NCI-H2107 (cell line): Measurements from ENCODE around the gene TCTN2.

ENCODE experiments used
- DNase-seq: peaks from one replicate; lab custom pipeline; 2025; lab: John Stamatoyannopoulos, UW

TCTN2 gene

DNA sequence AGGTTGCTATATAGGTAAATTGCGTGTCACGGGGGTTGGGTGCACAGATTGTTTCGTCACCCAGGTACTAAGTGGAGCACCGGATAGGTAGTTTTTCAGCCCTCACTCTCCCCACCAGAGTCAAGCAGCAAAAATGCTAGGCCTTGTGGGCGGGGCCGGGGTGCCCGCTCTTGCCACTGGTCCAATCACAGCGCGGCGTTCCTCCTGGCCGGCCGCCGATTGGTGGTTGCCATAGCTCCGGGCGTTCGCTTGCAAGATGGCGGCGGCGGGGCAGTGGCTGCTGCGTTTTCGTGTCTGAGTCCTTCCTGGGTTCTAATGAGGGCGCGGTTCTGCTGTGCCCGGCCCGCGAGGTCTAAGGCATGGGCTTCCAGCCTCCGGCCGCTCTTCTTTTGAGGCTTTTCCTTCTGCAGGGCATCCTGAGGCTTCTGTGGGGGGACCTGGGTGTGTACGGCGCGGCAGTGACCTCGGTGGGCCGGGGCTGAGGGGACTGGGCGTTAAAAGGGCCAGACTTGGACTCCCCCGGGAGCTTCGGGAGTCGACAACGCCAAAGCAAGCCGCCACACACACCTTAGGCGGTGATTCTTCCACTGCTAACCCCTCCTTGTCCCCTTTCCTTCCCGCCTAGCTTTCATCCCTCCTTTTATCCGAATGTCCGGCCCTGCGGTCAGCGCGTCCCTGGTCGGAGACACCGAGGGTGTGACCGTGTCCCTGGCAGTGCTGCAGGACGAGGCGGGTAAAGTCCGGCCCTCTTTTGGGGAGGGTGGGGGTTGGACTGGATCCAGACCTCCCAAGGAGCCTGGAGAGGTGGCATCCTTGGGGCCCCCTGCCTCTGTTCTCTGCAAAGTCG lies at the start of gene TCTN2:
TCTN2 (plus strand) TSS at position 232 of the 847 bp plus-strand sequence; CDS start at position 360, 128 bp downstream.
- peak; percentile 91 for DNase-seq

DNA sequence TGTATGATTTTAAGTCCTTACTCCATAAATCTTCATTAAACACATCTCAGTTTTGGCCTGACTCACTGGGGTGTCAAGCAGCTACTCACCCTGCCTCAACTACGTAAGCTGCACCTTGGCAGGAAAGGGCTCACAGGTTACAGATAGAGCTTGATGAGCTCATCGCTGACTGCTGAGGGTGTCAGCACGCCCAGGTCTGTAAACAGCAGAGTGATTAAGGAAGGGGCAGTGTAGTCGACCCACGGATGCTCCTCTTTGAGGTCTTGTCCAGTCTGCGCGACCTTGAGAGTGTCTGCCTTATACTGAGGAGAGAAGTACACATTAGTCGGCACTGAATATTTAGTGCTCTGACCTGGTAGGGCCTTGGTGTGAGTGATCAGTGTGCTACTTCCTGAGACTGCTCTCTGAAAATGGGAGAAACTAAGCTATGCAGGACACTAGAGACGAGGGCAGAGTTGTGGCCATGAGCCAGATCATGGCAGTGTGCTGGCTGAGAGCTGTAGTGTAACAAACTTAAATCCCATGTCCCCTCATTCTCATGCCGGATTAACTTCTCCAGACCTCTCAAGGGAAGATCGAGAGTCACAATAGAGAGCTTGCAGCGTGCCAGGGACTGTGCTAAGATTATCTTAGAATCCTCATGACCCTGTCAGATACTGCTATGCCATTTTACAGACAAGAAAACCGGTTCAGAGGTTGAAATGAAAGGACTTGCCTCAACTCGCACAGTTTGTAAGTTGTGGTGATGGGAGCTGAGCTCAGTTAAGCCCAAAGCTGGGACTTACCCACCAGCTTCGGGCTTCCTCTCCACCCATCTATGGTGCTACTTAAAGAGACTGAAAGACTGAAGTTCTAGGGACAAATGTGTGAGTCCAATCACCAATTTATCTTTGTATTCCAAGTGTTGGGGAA lies 49.0 kb upstream of the TCTN2 start:
- DNase-seq: no peak

DNA sequence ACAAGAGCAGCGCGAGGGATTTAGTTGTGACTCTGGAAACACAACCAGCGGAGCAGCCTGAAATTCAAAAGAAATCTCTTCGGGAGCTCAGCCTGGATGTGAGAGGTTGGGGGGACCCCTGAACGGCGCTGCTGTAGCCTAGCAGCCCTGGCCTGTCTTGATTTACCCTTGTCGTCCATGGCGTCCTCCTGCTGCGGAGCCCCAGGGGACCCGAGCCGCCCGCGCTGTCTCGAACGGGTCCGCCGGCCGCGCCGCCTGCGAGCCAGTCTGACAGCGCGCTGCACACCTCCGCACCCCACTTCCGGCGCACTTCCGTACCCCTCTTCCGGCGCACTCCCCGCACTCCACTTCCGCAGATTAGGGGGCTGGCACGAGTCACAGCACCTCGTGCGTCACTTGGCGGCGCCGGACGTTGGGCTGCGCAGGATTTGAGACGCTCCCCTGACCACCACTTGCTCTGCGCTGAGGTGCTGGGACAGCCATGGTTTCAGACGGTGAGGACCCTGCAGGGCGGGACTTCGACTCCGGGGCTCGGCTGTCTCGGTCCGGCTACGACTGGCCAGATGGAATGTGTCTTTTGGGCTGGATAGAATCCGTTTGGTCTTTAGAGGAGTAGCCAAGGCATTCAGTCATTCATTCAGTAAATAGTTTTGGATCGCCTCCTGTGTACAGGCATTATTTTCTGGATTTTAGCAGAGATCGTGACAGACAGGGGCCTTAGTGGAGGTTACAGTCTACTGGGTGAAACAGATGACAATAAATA lies 37.4 kb upstream of the TCTN2 start, which contains the start of the genes EIF2B1 and GTF2H3:
EIF2B1 (minus strand) TSS at position 308 of the 763 bp plus-strand sequence; CDS start at position 179, 129 bp downstream.
GTF2H3 (plus strand) TSS at position 451 of the 763 bp plus-strand sequence; CDS start at position 482, 31 bp downstream.
- DNase-seq: peak; percentile 96

DNA sequence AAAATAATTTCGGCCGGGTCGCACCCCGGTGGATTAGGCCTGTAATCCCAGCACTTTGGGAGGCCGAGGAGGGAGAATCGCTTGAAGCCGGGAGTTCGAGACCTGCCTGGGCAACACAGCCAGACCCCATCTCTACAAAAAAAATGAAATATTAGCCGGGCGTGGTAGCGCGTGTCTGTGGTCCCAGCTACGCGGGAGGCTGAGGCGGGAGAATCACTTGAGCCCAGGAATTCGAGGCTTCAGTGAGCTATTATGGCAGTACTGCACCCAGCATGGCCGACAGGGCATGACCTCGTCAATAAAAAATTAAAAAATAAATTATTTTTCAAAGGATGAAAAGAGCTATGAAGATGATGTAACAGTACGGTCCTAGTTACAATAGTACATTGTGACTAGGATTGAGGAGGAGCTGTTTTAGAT lies 36.8 kb upstream of the TCTN2 start:
- DNase-seq: no peak

DNA sequence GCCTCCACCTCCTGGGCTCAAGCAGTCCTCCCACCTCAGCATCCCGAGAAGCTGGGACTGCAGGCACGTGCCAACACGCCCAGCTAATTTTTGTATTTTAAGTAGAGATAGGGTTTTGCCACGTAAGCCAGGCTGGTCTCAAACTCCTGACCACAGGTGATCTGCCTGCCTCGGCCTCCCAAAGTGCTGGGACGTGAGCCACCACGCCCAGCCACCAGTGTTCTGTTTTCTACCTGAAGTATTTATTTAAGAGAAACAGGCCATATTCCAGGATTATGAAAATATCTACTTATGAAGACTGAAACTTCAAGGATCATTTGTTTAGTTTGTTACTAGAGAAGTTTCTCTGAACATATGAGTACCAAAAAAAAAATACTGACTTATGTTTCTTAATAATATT lies 27.0 kb upstream of the TCTN2 start:
- DNase-seq: no peak

DNA sequence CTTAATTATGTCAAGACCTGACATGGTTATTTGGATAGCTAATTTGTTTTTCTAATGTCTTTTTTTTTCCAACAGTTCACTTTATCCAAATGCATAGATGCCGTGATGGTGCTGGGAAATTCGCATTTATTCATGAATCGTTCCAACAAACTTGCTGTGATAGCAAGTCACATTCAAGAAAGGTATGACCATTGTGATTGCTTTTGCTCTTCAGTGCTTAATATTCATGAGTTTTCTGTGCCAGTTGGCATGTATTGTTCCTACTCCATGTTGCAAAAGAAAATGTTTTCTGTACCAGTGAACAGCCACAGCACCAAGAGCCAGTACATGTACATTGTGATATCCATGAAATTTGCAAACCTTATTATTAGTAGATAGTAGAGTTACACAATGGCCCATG lies 25.5 kb upstream of the TCTN2 start:
- no peak for DNase-seq

DNA sequence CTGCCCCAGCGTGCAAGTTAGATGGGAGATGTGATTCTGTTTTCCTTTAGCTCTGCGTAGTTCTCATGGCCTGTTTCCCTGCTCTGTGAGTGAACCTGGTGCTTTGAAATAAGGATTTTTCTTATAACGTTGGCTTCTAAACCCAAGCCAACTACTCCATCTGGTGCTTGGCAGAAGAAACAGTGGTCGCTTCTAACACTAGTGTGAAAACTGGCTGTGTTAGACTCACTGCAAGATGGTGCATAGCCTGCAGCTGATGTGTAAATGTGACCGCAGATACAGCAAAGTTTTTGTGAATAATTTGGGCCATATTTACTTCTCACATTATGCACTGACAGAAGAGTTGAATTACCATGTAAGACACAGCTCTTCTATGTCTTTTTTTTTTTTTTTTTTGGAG lies 25.0 kb upstream of the TCTN2 start:
- no peak for DNase-seq

DNA sequence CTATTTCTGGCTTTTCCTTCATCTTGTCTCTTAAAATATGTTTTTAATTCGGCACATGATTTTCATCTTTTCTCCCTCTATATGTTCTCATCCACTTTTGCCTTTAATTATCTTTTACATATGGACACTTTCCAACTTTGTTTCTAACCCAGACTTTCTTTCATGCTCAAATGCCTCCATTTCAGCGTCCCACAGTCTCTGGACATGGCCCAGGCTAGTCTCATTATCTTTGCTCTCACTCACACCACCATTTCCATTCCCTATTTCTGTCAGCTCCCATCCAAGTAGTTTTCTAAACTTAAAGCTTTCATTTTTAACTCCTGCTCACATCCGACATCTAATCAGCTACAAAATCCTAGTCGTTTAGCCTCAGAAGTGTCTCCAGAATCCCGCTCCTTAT lies 22.5 kb upstream of the TCTN2 start:
- DNase-seq: no peak

DNA sequence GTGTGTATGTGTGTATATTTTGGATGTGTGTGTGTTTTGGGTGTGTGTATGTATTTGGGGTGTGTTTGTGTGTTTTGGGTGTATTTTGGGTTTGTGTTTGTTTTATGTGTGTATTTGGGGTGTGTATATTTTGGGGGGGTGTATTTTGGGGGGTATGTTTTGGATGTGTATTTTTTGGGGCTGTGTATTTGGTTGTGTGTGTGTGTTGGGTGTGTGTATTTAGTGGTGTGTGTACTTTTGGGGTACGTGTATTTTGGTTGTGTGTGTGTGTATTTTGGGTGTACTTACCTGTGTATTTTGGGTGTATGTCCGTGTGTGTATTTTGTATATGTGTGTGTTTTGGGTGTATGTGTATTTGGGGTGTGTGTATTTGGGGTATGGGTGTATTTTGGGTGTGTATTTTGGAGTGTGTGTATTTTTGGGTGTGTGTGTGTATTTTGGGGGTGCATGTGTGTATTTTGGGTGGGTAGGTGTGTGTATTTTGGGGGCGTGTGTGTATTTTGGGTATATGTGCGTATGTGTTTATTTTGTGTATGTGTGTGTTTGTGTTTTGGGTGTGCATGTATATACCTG lies 16.7 kb upstream of the TCTN2 start:
- no peak for DNase-seq

DNA sequence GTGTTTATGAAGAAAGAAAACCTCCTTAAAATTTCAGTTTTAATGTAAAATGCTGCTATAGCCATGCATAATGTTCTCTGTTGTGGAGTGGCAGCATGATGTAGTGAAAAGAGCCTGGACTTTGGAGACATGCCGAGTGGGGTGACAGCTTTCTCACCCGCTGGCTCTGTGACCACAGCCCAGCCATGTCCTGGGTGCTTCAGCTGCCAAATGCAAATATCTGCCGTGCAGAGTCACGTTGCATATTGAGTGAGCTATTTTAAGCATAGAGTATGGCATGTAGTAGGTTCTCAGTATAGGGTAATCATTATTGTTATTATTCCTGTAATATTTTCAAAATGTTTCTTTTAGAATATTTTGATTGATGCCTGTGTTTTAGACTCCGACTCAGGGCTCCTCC lies 15.5 kb upstream of the TCTN2 start:
- peak; percentile 23 for DNase-seq

DNA sequence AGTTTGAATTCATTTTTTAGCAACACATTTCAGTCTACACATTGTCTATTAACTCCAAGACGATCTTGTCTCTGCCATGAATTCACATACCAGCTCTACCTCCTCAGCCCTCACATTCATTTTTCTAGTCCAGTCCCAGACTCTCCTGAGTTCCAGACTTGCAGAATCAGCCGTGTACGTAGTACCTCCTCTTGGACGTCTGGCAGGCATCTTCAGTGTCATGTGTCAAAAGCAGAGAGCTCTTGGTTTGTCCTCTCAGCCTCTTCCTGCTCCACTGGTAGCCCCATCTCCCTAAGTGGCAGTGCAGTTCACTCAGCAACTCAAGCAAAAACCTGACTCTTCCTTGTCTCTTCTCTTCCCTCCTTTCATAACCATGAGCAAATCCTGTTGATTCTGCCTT lies 14.5 kb upstream of the TCTN2 start:
- no peak for DNase-seq

DNA sequence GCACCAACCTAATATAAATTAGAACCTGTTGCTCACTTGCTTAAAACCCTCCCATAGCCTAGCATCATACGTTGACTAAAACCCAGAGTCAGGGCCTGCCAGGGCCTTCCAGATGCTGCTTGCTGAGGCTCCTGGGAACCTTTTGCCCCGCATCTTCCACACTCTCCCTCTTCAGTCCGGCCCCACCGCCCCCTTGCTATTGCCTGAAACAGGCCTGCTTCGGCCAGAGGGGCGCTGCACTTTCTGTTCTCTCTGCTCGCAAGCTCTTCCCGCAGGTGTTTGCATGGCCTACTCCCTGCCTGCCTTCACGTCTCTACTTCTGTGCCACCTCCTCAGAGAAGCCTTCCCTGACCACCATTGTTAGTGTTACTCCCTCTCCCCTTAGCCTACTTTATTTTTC lies 13.7 kb upstream of the TCTN2 start:
- no peak for DNase-seq

DNA sequence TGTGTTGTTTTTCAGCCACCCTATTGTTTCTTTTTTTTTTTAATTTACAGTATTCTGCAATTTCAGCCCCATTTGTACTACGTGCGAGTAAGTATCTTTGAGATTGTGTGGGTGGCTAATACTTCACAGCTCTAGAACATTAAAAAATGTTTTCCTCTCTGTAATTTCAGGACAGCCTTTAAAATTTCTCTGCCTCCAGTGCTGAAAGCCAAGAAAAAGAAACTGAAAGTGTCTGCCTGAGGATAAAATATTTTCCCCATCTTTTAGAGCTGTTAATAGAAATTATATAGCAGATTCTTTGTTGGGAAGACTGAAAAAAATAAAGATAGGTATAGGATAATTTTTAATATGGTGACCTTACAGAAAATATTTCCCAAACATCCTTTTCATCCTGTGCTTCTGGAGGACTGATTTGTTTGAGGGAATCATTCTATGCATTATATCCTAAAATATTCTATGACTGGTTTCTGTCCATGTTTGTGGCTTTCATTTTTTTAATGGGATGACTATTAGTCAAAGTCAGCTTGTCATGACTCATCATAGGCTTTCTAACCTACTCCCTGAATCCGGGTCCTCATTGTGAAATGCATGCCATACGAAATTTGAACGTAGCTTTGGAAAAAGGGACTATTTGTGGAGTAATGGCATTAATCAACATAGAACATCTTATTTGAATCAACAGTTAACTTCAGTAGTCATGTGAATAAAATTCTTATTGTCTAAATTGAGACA lies 10.8 kb upstream of the TCTN2 start:
- no peak for DNase-seq

DNA sequence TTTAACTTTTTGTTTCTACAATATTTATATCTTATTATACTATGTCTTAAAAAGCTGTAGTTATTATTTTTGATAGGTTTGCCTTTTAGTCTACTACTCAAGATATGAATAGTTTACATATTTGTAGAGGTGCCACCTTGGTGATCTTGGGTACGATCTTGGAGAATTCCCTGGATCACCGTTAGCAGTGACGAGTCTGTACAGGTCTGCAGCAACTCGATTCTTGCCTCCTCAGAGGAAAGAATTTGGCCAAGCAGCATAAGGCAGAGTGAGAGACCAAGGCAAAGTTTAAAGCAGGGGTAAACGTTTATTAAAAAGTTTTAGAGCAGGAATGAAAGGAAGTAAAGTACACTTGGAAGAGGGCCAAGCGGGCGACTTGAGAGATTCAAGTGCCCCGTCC lies 3.1 kb upstream of the TCTN2 start:
- DNase-seq: no peak

DNA sequence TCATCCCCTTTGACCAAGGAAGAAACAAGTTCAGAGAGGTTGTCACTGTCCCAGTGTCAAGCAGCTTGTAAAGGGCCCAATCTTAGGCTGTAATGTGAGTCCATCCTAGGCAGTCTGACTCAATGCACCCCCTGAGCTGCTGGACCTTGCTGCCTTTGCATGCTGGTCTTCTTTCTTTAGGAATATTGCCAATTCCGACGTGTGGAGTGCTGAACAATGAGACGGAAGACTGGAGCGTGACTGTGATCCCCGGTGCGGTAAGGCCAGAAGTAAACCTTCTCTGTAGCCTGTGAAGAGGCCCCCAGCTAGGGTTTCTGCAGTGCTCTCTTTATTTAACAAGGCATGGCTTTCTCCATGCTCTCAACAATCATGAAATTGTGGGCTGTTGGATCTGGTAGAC lies 963 bp downstream of the TCTN2 start:
- no peak for DNase-seq

DNA sequence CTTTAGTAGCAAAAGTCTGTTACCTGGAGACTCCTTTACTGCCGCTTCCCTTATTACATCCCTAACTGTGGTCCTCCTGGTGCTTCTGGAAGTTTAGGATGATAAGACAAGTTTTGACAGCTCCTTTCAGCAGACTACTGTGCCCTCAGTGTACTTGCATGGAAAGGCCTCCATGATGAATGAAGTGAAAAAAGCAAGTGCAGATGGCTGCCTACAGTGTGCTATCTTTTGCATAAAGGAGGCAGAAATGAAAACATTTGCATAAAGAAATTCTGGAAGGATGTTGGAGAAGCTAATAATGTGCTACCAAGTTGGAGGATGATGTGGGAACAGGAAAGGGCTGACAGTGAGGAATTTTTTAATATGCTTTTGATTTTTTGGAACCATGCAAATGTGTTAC lies 4.5 kb downstream of the TCTN2 start:
- no peak for DNase-seq

DNA sequence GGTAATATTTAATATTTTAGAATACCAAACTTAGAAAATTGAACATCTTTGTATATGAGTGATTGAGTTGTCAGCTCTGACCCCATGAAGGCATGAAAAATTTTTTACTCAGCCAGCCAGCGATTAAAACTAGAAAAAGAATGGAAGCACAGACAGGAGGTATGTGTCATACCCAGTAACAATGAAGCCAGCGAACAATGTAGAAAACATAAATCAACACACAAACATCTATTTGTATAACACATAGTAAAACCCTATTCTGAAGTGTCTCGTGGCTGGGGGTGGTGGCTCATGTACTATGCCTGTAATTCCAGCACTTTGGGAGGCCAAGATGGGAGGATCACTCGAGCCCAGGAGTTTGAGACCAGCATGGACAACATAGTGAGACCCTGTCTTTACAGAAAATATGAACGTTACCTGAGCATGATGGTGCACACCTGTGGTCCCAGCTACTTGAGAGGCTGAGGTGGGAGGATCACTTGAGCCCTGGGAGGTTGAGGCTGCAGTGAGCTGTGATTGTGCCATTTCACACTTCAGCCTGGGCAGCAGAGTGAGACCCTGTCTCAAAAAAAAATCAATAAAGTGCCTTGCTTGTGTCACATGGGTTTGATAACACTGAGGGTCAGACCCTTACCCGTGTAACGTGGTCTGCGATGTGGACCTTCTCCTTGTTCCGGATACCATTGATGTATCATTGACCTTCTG lies 5.9 kb downstream of the TCTN2 start:
- DNase-seq: no peak

DNA sequence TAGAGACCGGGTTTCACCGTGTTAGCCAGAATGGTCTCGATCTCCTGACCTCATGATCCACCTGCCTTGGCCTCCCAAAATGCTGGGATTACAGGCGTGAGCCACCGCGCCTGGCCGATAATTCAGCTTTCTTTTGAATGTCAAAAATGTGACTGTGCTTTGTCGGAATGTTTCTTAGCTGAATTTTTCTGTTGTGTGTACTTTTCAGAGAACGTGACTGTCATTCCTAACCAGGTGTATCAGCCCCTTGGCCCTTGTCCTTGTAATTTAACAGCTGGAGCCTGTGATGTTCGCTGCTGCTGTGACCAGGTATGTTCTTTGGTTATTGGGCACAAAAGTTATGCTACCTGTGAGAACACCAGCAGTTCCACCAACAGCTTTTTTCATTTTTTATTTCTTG lies 8.1 kb downstream of the TCTN2 start:
- DNase-seq: no peak

DNA sequence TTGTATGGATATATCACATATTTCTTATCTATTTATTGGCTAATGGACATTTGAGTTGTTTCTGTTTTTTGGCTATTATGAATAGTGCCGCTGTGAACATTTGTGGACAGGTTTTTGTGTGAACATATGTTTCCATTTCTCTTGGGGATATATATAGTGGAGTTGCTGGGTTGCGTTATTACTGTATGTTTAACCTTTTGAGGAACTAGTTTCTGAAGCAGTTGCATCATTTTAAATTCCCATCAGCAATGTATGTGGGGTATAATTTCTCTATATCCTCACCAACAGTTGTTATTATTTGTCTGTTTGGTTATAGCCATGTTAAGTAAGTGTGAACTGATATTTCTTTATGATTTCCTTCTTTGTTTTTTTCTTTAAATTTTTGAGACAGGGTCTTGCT lies 10.7 kb downstream of the TCTN2 start:
- DNase-seq: no peak

DNA sequence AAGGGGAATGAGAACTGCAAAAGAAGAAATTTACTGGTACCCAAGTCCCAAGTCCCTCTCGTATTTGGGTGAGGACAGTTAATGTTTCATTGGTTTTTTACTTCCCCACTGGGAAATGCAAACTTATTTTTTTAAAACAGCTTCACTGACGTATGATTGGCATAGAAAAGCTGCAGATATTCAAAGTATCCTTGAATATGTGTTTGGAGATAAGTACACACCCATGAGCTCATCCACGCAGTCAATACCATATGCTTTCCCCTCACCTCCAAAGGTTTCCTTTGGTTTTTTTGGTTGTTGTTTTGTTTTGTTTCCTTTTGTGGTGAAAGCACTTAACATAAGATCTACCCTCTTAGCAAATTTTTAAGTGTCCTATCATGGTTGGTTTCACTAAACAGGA lies 13.1 kb downstream of the TCTN2 start:
- DNase-seq: no peak
